ENCODE results near the gene LMO7.

- no peak for TF ChIP-seq CTCF (IDR thresholded peaks at IDR 0.05)
- no peak for TF ChIP-seq POLR2A (IDR thresholded peaks at IDR 0.05)
These were observed 221.2 kb downstream of the LMO7 start for GRCh38 chr13:75857291-75857690.
